ENCODE results near the gene RANBP3.

RANBP3 gene

GRCh38 chr19:5918463-5919079 lies 59.4 kb downstream of the RANBP3 start:
- no peak for DNase-seq

- no peak for DNase-seq
These were observed 60.4 kb downstream of the RANBP3 start for GRCh38 chr19:5917431-5918107.

- DNase-seq: peak; percentile 57
These were observed 61.7 kb downstream of the RANBP3 start for GRCh38 chr19:5916181-5916708.

GRCh38 chr19:5915782-5916165 lies 62.2 kb downstream of the RANBP3 start:
- DNase-seq: no peak

GRCh38 chr19:5914946-5915781 lies 62.8 kb downstream of the RANBP3 start:
- DNase-seq: no peak

GRCh38 chr19:5914358-5914774 lies 63.6 kb downstream of the RANBP3 start:
- DNase-seq: no peak

GRCh38 chr19:5913739-5914357 lies 64.1 kb downstream of the RANBP3 start, which contains the start of gene CAPS:
Gene CAPS (plus strand): TSS chr19:5914254. CDS start chr19:5914407, 153 bp downstream.
- DNase-seq: peak; percentile 57

- no peak for DNase-seq
These were observed 66.6 kb downstream of the RANBP3 start for GRCh38 chr19:5911366-5911765.

GRCh38 chr19:5910638-5910907 lies 67.4 kb downstream of the RANBP3 start:
- no peak for DNase-seq

- no peak for DNase-seq
These were observed 69.0 kb downstream of the RANBP3 start for GRCh38 chr19:5908773-5909442.

GRCh38 chr19:5907241-5907640 lies 70.7 kb downstream of the RANBP3 start:
- DNase-seq: no peak

- DNase-seq: no peak
These were observed 72.7 kb downstream of the RANBP3 start for GRCh38 chr19:5905114-5905778.

- DNase-seq: peak; percentile 100
These were observed 73.4 kb downstream of the RANBP3 start, which contains the start of gene VMAC for GRCh38 chr19:5904352-5905113. Gene VMAC (plus strand): TSS chr19:5904872. CDS start chr19:5904891, 19 bp downstream.

GRCh38 chr19:5903624-5904351 lies 74.2 kb downstream of the RANBP3 start, which contains the start of gene NDUFA11:
Gene NDUFA11 (minus strand): TSS chr19:5903790. CDS start chr19:5903708, 82 bp downstream.
- peak; percentile 99 for DNase-seq

GRCh38 chr19:5903056-5903623 lies 74.8 kb downstream of the RANBP3 start:
- DNase-seq: no peak

- no peak for DNase-seq
These were observed 77.0 kb downstream of the RANBP3 start for GRCh38 chr19:5900976-5901375.

GRCh38 chr19:5899728-5900526 lies 78.0 kb downstream of the RANBP3 start:
- DNase-seq: no peak

- DNase-seq: no peak
These were observed 80.6 kb downstream of the RANBP3 start for GRCh38 chr19:5897189-5897969.

Measured in activated effector memory CD4-positive, alpha-beta T cell treated with anti-CD3 and anti-CD28 coated beads, Interleukin-2, amount 50 U/mL, for 16 hours (primary cell).